CD4-positive, alpha-beta T cell treated with Interleukin-15 for 4 hours (primary cell): ENCODE results near the gene POU2F1.

Source experiments
- DNase-seq: peaks from one replicate; pipeline ENCODE4 v3.0.0-alpha.2; 2020; ENCODE audit warnings: low spot score

Gene POU2F1

DNA sequence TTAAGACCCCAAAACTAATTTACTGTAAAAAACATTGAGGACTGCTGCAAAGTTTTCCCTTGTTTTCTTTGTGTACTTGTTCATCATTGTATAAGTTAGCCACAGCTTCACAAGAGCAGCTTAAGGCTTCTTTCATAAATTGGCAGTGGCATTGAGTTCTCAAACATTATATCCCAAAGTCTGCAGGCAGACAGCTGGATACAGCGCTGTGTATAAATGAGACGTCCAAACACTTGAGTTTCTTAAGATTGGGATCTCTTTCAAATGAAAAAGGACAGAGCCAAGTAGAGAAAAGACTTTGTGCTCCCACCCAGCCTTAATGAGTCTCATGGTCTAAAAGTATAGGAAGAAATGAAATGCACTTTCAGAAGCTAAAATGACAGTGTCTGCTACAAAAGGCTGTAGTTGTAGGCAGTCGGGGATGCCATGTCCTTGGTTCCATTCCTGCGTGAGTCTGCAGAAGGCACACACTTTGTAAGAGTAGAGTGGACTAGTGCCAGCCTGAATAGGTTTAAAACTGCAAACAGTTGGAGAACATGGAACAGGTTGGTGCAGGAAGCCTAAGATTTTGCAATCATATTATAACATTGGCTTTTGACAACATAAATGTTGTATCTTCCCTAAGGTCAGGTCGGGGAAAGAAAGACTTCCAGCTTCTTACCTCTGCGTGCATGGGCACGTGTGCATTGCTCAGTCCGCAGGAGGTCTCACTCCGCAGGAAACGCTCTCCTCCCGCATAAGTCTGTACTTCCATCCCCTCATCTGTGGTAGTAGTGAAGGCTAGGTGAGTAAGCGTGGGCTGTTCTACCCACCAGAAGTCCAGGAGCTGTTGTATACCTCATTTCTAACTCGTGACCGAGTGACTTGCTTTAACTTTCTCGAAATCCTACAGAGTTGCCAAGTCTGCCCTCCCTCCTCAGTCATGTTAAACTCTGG, 203.3 kb downstream of the POU2F1 start:
- no peak for DNase-seq

- DNase-seq = no peak
Observed at GRCh38 chr1:167425482-167425881, 204.8 kb downstream of the POU2F1 start.

GRCh38 chr1:167426716-167427115, 206.0 kb downstream of the POU2F1 start:
- DNase-seq = no peak

DNA sequence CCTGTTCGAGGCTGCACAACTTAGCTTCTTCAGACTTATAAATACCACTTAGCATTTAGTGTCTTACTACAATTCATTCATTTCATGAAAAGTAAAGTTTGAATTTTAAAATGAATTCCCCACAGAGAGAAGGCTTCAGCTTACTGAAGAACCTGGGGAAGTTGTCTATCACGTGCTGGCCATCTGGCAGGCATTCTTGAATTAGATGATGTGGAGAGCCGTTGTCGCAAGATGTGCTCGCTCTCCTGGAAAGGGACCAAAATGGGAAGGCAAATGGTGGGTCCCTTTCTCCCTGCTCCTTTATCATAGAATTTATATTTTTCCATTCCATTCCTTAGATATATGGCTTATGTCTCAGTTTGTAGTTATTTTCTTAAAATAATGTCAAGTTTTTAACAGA, 207.2 kb downstream of the POU2F1 start:
- DNase-seq = no peak

DNA sequence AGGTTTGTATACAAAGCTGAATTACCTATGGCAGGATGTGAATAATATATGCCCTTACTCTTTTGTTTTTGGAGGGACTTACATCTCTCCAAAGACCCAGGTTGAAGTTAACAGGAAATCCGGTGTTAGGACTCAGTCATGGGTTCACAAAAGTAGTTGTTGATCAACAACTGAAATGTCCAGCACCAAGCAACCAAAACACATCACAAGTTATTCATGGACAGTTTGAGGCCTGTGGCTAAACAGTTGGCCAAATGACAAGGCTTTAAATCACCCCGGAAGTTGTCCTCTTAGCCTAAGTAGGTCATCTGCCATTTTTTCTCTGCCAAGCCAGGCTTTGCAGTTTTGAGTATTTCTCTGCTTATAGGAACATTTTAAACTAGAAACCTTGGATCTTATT, 207.7 kb downstream of the POU2F1 start:
- DNase-seq = no peak

- DNase-seq = no peak
Observed at GRCh38 chr1:167429612-167430011, 208.9 kb downstream of the POU2F1 start.

DNA sequence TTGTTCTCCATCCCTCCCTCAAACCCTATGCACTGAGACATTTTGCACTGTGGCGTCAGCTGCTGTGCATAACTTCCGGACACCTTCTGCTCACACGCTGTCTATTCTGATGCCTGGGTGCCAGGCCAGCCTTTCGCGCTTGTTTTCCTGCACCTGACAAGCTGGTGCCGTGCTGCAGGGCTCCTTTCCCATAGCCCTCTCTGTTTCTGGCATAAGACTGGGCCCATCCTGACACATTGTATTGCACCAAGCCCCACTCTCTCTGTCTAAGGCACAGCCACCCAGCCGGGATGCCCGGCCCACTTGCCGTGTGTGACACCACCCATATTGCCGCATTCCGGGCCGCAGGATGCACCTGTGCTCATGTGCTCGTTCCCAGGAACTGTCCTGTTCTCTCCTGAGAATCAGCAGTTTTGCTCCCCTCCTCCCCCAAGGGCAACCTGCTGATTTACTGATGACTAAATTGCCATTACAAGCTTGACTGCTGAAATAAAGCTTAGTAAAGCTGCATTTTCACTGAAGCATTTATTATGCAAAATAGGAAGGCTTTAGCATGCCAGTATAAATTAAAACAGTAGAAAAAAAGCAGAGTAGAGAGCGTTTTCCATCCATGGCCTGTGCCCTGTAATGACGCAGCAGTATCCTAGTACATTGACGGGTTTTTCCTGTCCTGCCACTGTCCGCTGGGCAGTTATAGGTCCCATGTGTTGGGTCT, 209.6 kb downstream of the POU2F1 start:
- no peak for DNase-seq

- no peak for DNase-seq
Observed at GRCh38 chr1:167430849-167431242, 210.2 kb downstream of the POU2F1 start.

- no peak for DNase-seq
Observed at GRCh38 chr1:167431261-167431908, 210.7 kb downstream of the POU2F1 start.

DNA sequence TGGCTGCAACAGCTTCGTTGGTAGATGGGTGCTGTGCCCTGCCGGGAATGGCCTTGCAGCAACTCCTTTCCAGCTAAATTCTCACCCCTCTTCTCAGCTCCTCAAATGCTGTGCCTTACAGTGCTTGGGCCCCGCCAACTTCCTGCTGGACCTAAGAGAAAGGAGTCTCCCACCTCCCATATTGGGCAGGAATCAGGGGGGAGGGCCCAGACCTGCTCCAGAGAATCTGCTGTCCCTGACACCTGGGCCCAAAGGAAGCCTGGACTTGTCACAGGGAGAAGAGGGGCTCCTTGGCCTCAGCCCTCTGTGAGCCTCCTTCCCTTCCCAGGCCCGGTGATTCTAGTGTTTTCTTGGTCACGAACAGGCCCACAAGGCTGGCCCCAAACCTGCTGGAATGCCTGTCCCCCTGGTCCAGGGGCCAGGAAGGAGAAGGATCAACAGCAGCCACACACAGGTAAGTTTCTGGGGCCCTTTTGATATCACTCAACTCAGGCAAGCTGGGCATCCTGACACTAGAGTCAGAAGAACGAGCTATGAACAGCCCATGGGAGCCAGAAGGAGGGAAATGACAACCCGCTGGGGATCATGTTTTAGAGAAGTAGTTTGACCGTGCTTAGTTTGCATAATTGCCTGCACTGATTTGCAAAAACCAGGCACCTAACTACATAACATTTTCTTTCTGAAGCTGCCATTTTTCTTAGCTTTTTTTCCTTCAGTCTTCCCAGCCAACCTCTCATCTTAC, 211.4 kb downstream of the POU2F1 start:
- no peak for DNase-seq

GRCh38 chr1:167432780-167433179, 212.1 kb downstream of the POU2F1 start:
- DNase-seq = no peak

DNA sequence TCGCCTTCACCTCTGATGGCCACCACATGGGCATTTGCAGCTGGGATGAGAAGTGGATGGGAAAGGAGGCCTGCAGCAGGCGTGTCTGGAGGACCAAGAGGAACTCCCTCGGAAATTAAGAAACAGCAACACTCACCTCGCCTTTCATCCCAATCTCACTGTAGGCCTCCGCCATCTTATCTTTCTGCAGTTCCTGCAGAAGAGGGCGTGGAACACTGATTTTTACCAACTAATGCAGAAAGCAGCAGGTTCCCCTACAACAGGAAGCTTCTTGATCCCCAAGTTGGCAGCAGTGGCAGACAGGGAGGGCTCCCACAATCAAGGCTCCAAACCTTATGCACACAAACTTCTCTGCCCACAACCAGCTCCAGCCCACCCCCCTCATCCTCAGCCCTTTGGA, 213.2 kb downstream of the POU2F1 start:
- no peak for DNase-seq

DNA sequence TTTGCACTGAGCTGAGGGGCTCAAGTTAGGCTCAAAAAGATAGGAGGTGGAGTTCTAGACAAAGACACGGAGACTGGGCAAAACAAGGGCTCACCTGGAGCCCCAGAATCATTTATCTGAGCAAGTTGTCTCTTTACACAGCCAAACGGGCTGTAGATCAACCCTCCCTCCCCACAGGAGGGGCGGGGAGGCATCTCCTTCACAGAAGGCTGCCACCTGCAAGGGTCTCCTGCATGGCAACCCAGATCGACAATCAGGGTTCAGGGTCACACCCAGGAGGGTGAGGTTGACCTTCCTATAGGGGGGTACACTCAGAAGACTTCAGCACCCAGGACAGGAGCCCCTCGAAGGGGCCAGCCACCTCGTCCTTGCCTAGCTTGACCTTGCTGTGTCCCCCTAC, 213.6 kb downstream of the POU2F1 start:
- no peak for DNase-seq

- DNase-seq = no peak
Observed at GRCh38 chr1:167435484-167435883, 214.8 kb downstream of the POU2F1 start.

GRCh38 chr1:167438171-167439138, 217.8 kb downstream of the POU2F1 start:
- DNase-seq = no peak

DNA sequence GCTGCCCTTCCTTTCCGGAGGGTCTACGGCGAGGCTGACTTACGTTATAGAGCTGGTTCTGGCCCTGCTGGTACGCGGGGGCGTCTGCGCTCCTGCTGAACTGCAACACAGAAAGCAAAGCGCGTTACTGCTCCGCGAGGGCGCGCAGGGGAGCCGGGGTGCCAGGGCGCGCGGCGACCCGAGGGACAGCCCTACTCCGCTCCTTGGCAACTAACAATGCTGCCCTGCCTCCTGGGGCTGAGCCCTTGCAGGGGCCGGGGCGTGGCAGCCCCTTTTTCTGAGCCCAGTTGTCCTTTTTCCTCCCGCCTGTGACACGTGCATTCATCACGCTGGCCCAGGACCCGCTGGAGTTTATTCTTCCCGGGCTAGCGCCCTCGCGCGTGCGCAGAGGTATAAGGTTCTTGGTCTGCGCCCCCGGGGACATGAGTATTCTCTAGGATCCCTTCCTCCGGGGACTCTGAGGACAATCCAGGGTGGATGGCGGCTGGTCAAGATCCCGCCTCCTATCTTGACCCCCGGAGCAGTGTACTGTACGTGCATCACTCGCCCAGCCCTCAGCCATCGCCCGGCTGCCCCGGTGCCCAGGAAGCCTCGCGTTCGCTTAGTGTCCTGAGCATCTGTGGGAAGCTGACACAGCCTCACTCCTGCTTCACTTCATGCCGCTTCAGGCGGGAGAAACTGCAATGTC, 218.8 kb downstream of the POU2F1 start:
- no peak for DNase-seq

DNA sequence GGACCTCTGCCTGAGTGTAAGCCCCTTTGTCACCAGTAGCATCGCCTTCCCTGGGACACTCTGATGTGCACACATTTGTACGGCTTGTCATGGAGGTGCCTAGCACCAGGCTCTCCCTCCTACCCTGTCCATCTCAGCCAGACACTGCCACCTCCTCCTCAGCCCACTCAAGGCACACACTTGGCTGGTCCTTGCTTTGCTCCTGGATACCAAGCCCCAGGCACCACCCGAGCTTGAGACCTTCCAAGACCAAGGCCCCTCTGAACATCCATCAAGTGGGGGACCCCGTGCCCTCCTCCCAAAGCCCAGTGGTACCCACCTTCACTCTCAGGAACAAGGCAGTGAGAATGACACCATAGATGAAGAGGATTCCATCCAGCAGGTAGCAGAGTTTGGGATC, 219.7 kb downstream of the POU2F1 start:
- no peak for DNase-seq

GRCh38 chr1:167440776-167441175, 220.1 kb downstream of the POU2F1 start:
- no peak for DNase-seq

- DNase-seq = no peak
Observed at GRCh38 chr1:167441222-167441621, 220.5 kb downstream of the POU2F1 start.

- peak; percentile 89 for DNase-seq
Observed at GRCh38 chr1:167442142-167442848, 221.6 kb downstream of the POU2F1 start.
